DMS53 treated with DMSO at 0.1 percent for 48 hours (cell line): ENCODE data around the gene SEZ6.

ENCODE experiments used
- DNase-seq: peaks from one replicate; lab custom pipeline; 2025; ENCODE audit not compliant: unreplicated experiment; lab: John Stamatoyannopoulos, UW

The SEZ6 gene

GRCh38 chr17:29005936-29006511 lies at the start of gene SEZ6:
TSS of gene SEZ6 (minus strand) at chr17:29006033. CDS start at chr17:29005869, 164 bp downstream.
- peak; percentile 25 for DNase-seq

- DNase-seq: no peak
These were observed 49.0 kb upstream of the SEZ6 start for GRCh38 chr17:29054835-29055234.

- no peak for DNase-seq
These were observed 45.9 kb upstream of the SEZ6 start for GRCh38 chr17:29051731-29052130.

- DNase-seq: no peak
These were observed 45.4 kb upstream of the SEZ6 start for GRCh38 chr17:29051194-29051593.

- no peak for DNase-seq
These were observed 44.3 kb upstream of the SEZ6 start for GRCh38 chr17:29050176-29050575.

GRCh38 chr17:29049541-29050145 lies 43.8 kb upstream of the SEZ6 start:
- no peak for DNase-seq

- no peak for DNase-seq
These were observed 42.9 kb upstream of the SEZ6 start for GRCh38 chr17:29048440-29049368.

- no peak for DNase-seq
These were observed 40.6 kb upstream of the SEZ6 start for GRCh38 chr17:29046473-29046839.

- no peak for DNase-seq
These were observed 40.1 kb upstream of the SEZ6 start for GRCh38 chr17:29045734-29046472.

GRCh38 chr17:29045026-29045425 lies 39.2 kb upstream of the SEZ6 start:
- no peak for DNase-seq

- no peak for DNase-seq
These were observed 37.8 kb upstream of the SEZ6 start for GRCh38 chr17:29043539-29044145.

- DNase-seq: peak; percentile 18
These were observed 37.1 kb upstream of the SEZ6 start, which contains the start of gene PIPOX for GRCh38 chr17:29042679-29043538. TSS of gene PIPOX (plus strand) at chr17:29043141. CDS start at chr17:29043226, 85 bp downstream.

- DNase-seq: peak; percentile 18
These were observed 36.3 kb upstream of the SEZ6 start for GRCh38 chr17:29042026-29042678.

- no peak for DNase-seq
These were observed 35.7 kb upstream of the SEZ6 start for GRCh38 chr17:29041571-29041970.

- no peak for DNase-seq
These were observed 35.3 kb upstream of the SEZ6 start for GRCh38 chr17:29041091-29041490.

- DNase-seq: no peak
These were observed 34.1 kb upstream of the SEZ6 start for GRCh38 chr17:29039764-29040598.

GRCh38 chr17:29038085-29038795 lies 32.4 kb upstream of the SEZ6 start:
- no peak for DNase-seq

- no peak for DNase-seq
These were observed 31.9 kb upstream of the SEZ6 start for GRCh38 chr17:29037739-29038084.
